ENCODE data around the gene CADM2.

Gene CADM2

GRCh38 chr3:85576697-85577200 is 618.0 kb downstream of the CADM2 start:
- DNase-seq, result no peak

GRCh38 chr3:85584779-85585356 is 626.1 kb downstream of the CADM2 start:
- no peak for DNase-seq

GRCh38 chr3:85586018-85586417 is 627.2 kb downstream of the CADM2 start:
- DNase-seq, result no peak

GRCh38 chr3:85589145-85589544 is 630.4 kb downstream of the CADM2 start:
- DNase-seq, result no peak

- no peak for DNase-seq
Observed at GRCh38 chr3:85591451-85591850, 632.7 kb downstream of the CADM2 start.

- DNase-seq, result no peak
Observed at GRCh38 chr3:85592256-85592655, 633.5 kb downstream of the CADM2 start.

- no peak for DNase-seq
Observed at GRCh38 chr3:85594676-85595075, 635.9 kb downstream of the CADM2 start.

- DNase-seq, result no peak
Observed at GRCh38 chr3:85603378-85603777, 644.6 kb downstream of the CADM2 start.

GRCh38 chr3:85604641-85605040 is 645.9 kb downstream of the CADM2 start:
- no peak for DNase-seq

- no peak for DNase-seq
Observed at GRCh38 chr3:85605066-85605465, 646.3 kb downstream of the CADM2 start.

GRCh38 chr3:85626662-85627061 is 667.9 kb downstream of the CADM2 start:
- DNase-seq, result no peak

- no peak for DNase-seq
Observed at GRCh38 chr3:85627932-85628331, 669.1 kb downstream of the CADM2 start.

- no peak for DNase-seq
Observed at GRCh38 chr3:85631070-85631469, 672.3 kb downstream of the CADM2 start.

GRCh38 chr3:85632921-85633320 is 674.1 kb downstream of the CADM2 start:
- DNase-seq, result no peak

- DNase-seq, result no peak
Observed at GRCh38 chr3:85652360-85652759, 693.6 kb downstream of the CADM2 start.

GRCh38 chr3:85660451-85660850 is 701.7 kb downstream of the CADM2 start:
- DNase-seq, result no peak

GRCh38 chr3:85662462-85662861 is 703.7 kb downstream of the CADM2 start:
- no peak for DNase-seq

- DNase-seq, result no peak
Observed at GRCh38 chr3:85667744-85668143, 709.0 kb downstream of the CADM2 start.

GRCh38 chr3:85670634-85671205 is 711.9 kb downstream of the CADM2 start:
- DNase-seq, result no peak

GRCh38 chr3:85672761-85673160 is 714.0 kb downstream of the CADM2 start:
- DNase-seq, result no peak

GRCh38 chr3:85678713-85679112 is 719.9 kb downstream of the CADM2 start:
- no peak for DNase-seq

GRCh38 chr3:85681906-85682305 is 723.1 kb downstream of the CADM2 start:
- no peak for DNase-seq

- no peak for DNase-seq
Observed at GRCh38 chr3:85691196-85691595, 732.4 kb downstream of the CADM2 start.

- no peak for DNase-seq
Observed at GRCh38 chr3:85697156-85697555, 738.4 kb downstream of the CADM2 start.

GRCh38 chr3:85706130-85706529 is 747.3 kb downstream of the CADM2 start:
- DNase-seq, result no peak
